Lower leg skin (tissue), 3 donors: ENCODE results near the gene ANAPC2.

Experiments used
- CTCF ChIP-seq, 3 donors: fragments of 450-650 bp; IDR thresholded peaks; one replicate each; pipeline ENCODE4 v1.5.1; 2016; ENCODE audit warnings: antibody characterized with exemption in 3 of 3, mild to moderate bottlenecking in 3 of 3, moderate library complexity in 2 of 3
- POLR2A ChIP-seq, 2 donors: fragments of 450-650 bp; IDR thresholded peaks; one replicate each; pipeline ENCODE4 v1.6.1; 2016 to 2017; ENCODE audit warnings: antibody characterized with exemption in 2 of 2, mild to moderate bottlenecking in 1 of 2, moderate library complexity in 1 of 2

- no peak for TF ChIP-seq CTCF (IDR thresholded peaks at IDR 0.05)
- no peak for TF ChIP-seq POLR2A (IDR thresholded peaks at IDR 0.05)
Measured at GRCh38 chr9:137228506-137228967, 40.2 kb upstream of the ANAPC2 start.
